Osteoblast (primary cell): ENCODE data around the gene MRE11. TPM values are rescaled to one million over a fixed set of nuclear protein-coding genes. Genes with fewer than 3 reads are reported as not detected.

Experiments
- DNase-seq: peaks from one replicate; pipeline ENCODE4 v3.0.0; 2011; ENCODE audit warnings: low spot score, mixed read lengths; ENCODE audit not compliant: insufficient read length; ENCODE audit errors: missing footprints
- H2AFZ ChIP-seq: 2 replicates; pipeline ENCODE4 v1.6.0; 2011; ENCODE audit warnings: mild to moderate bottlenecking, low read length
- H3K27ac ChIP-seq: 2 replicates; pipeline ENCODE4 v1.5.1; 2011; ENCODE audit warnings: mild to moderate bottlenecking, low read depth, low read length, moderate library complexity
- H3K27me3 ChIP-seq: 2 replicates; pipeline ENCODE4 v1.6.0; 2012; ENCODE audit warnings: mild to moderate bottlenecking, control low read depth, inconsistent platforms, low read length, moderate library complexity; ENCODE audit not compliant: insufficient read depth
- H3K36me3 ChIP-seq: 2 replicates; pipeline ENCODE4 v1.5.1; 2011; ENCODE audit warnings: mild to moderate bottlenecking, low read length, control low read depth, moderate library complexity; ENCODE audit not compliant: insufficient read depth
- H3K4me1 ChIP-seq: 2 replicates; pipeline ENCODE4 v1.5.1; 2011; ENCODE audit warnings: mild to moderate bottlenecking, low read length, control low read depth, moderate library complexity; ENCODE audit not compliant: insufficient read depth
- H3K4me2 ChIP-seq: 2 replicates; pipeline ENCODE4 v1.6.0; 2011; ENCODE audit warnings: mild to moderate bottlenecking, low read length; ENCODE audit not compliant: insufficient read depth
- H3K4me3 ChIP-seq: fragments of 200-600 bp; sonication (generic); 3 replicates; pipeline ENCODE4 v1.5.1; 2012; ENCODE audit warnings: mild to moderate bottlenecking, low read length, inconsistent platforms; ENCODE audit not compliant: insufficient read depth
- H3K79me2 ChIP-seq: 2 replicates; pipeline ENCODE4 v1.6.0; 2012; ENCODE audit warnings: mild to moderate bottlenecking, low read length, control low read depth, inconsistent platforms; ENCODE audit not compliant: insufficient read depth
- H3K9me3 ChIP-seq: 2 replicates; pipeline ENCODE4 v1.5.1; 2011; ENCODE audit warnings: low read depth, low read length, control low read depth
- H4K20me1 ChIP-seq: 2 replicates; pipeline ENCODE4 v1.6.0; 2012; ENCODE audit warnings: mild to moderate bottlenecking, low read length, control low read depth; ENCODE audit not compliant: insufficient read depth
- CTCF ChIP-seq: IDR thresholded peaks from 2 replicates; pipeline ENCODE4 v1.5.1; 2011; ENCODE audit warnings: mild to moderate bottlenecking, low read depth, low read length, moderate library complexity; ENCODE audit errors: extremely low read depth
- total RNA-seq: library from RNA; depleted of rRNA; stranded (reverse); fragments of >200 nt; gene quantifications from 2 replicates; pipeline ENCODE4 v1.2.3, GENCODE V29; 2012

MRE11 gene
- total RNA-seq = 10.1 and 15.0 TPM in 2 replicates

DNA sequence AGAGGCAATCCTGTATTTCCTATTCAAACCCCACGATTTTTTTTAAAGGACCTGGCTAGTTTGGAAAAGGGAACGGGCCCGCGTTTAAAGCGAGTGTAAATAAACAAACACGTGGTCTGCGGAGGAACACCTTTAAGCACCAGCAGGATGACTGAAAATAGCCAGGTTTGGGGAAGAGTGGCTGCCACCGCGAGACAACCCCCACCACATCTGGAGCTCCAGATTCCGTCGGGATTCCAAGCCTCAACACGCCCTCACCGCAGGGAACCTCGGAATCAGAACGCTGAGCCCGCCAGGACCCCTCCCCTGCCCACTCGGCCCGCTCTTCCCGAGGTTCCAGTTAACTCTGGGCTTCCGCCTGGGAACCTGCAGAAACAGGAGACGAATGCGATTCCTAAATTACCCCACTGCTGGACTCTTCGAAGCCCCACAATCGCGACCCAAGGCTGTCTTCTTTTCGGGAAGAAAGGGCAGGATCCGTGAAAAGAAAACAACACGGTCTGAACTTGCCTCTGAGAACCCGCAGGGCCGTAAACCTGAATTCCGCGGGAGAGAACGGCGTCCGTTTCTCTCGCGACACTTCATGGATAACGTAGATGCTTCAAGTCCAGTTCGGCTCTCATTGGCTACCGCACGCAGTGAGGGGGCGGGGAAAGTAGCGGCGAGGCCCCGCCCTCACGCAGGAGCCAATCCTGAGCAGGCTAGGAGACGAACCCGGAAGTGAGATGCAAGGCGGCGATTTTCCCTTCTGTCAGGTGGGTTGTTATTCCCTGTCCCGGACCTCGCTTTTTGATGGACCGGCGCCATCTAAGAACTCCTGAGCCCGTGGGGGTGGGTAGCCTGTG lies at the start of gene MRE11, which contains the start of gene ANKRD49:
Gene MRE11 (minus strand): TSS at position 564 of the 845 bp plus-strand sequence. CDS start 1,043 bp downstream, outside the sequence.
Gene ANKRD49 (plus strand): TSS at position 704 of the 845 bp plus-strand sequence. CDS start 2,710 bp downstream, outside the sequence.
- DNase-seq = peak; percentile 95
- peak within 1 kb of the TSS; percentile 85 for H3K27ac ChIP-seq
- no peak for TF ChIP-seq CTCF
- peaks cover 35% of the 10 kb centered on the region for H3K79me2 ChIP-seq
- peak within 1 kb of the TSS; percentile 96 for H3K4me3 ChIP-seq
- peaks cover 7% of the 10 kb centered on the region for H3K4me1 ChIP-seq
- H3K36me3 ChIP-seq = peaks cover 16% of the 10 kb centered on the region
- no peaks in the 10 kb centered on the region for H4K20me1 ChIP-seq
- H3K27me3 ChIP-seq = no peaks in the 10 kb centered on the region
- peak within 1 kb of the TSS; percentile 99 for H2AFZ ChIP-seq
- peak within 1 kb of the TSS; percentile 97 for H3K4me2 ChIP-seq
- H3K9me3 ChIP-seq = no peaks in the 10 kb centered on the region

- DNase-seq = no peak
- H3K4me2 ChIP-seq = no peak overlapping the region
- H3K9me3 ChIP-seq = no peaks in the 10 kb centered on the region
- H4K20me1 ChIP-seq = no peaks in the 10 kb centered on the region
- H3K27me3 ChIP-seq = no peaks in the 10 kb centered on the region
- H3K4me1 ChIP-seq = peaks cover 17% of the 10 kb centered on the region
- TF ChIP-seq CTCF = no peak
- H3K79me2 ChIP-seq = peaks cover 3% of the 10 kb centered on the region
- no peaks in the 10 kb centered on the region for H3K36me3 ChIP-seq
- no peak overlapping the region for H3K27ac ChIP-seq
- no peak overlapping the region for H2AFZ ChIP-seq
- H3K4me3 ChIP-seq = no peak overlapping the region
These were observed 45.8 kb upstream of the MRE11 start for GRCh38 chr11:94539420-94539819.

DNA sequence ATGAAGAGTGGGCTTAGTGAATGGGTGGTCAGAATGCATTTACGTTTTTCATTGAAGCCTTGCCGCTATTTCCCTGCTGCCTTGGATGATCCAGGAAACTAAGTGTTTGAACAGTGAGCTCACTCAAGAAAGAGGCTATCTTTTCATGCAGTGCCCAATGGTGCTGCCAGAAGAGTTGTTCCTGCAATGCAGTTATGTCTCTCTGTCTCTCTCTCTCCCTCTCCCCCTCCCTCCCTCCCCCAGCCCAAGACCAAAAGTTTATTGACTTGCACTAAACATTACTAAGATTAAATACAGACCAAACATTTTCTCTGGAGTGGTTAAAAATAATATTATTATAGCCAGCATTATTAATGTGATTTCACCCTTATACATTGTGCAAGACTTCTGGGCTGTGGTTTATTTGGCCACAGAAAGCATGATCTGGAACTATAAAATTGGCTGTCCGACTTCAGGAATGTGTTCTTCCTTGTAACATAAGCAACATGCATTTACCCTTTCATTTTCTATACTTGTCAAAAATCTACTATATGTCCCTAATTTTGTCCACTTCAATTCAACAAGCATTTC lies 43.5 kb upstream of the MRE11 start:
- no peak for TF ChIP-seq CTCF
- no peak for DNase-seq
- H3K27ac ChIP-seq = no peak overlapping the region
- H3K27me3 ChIP-seq = no peaks in the 10 kb centered on the region
- peak overlapping the region; percentile 29 for H3K4me3 ChIP-seq
- H3K4me1 ChIP-seq = peaks cover 17% of the 10 kb centered on the region
- no peaks in the 10 kb centered on the region for H3K36me3 ChIP-seq
- H3K4me2 ChIP-seq = peak overlapping the region; percentile 72
- no peaks in the 10 kb centered on the region for H4K20me1 ChIP-seq
- no peaks in the 10 kb centered on the region for H3K79me2 ChIP-seq
- no peaks in the 10 kb centered on the region for H3K9me3 ChIP-seq
- H2AFZ ChIP-seq = peak overlapping the region; percentile 10

DNA sequence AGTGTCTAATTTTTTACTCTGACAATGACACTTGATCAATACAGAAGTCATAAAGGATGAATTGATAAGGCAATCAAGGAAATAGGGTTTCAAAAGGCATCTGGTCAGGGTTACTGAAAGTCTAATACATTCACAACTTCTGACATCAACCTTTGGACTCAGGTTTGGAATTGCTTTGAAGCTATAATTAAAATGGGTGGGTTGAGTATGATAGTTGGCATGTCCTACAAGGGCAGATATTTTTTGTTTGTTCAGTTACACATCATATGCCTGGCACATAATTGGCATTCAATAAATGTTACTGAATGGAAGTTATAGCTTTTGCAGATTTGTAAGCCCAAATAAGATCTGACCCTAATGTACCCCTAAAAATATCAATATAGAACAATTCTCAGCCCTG lies 42.7 kb upstream of the MRE11 start:
- TF ChIP-seq CTCF = no peak
- H3K27me3 ChIP-seq = no peaks in the 10 kb centered on the region
- H3K4me1 ChIP-seq = peaks cover 17% of the 10 kb centered on the region
- no peaks in the 10 kb centered on the region for H3K9me3 ChIP-seq
- H2AFZ ChIP-seq = no peak overlapping the region
- no peak overlapping the region for H3K27ac ChIP-seq
- no peaks in the 10 kb centered on the region for H3K36me3 ChIP-seq
- no peaks in the 10 kb centered on the region for H3K79me2 ChIP-seq
- no peak for DNase-seq
- H3K4me2 ChIP-seq = peak overlapping the region; percentile 72
- no peaks in the 10 kb centered on the region for H4K20me1 ChIP-seq
- H3K4me3 ChIP-seq = no peak overlapping the region
